Prostate gland (tissue), 2 donors: ENCODE results near the gene FAM184B.

Experiments used
- POLR2A ChIP-seq: fragments of 450-650 bp; IDR thresholded peaks from one replicate; pipeline ENCODE4 v1.6.1; 2016; ENCODE audit warnings: antibody characterized with exemption, mild to moderate bottlenecking
- POLR2AphosphoS5 ChIP-seq: sonication (generic); formaldehyde crosslinking; IDR thresholded peaks from one replicate; pipeline ENCODE4 v1.6.1; 2017; ENCODE audit warnings: antibody characterized with exemption
- TF ChIP-seq, protein P1 (sequence below), 4 experiments: fragments of 200-600 bp in 2 of 4; fragments of 450-650 bp in 2 of 4; sonication (generic) in 2 of 4; IDR thresholded peaks; 1 replicate in 3 of 4; 2 replicates in 1 of 4; pipeline ENCODE4 v1.5.1; 2016 to 2019; ENCODE audit warnings: antibody characterized with exemption in 4 of 4, mild to moderate bottlenecking in 2 of 4, moderate library complexity in 2 of 4

DNA sequence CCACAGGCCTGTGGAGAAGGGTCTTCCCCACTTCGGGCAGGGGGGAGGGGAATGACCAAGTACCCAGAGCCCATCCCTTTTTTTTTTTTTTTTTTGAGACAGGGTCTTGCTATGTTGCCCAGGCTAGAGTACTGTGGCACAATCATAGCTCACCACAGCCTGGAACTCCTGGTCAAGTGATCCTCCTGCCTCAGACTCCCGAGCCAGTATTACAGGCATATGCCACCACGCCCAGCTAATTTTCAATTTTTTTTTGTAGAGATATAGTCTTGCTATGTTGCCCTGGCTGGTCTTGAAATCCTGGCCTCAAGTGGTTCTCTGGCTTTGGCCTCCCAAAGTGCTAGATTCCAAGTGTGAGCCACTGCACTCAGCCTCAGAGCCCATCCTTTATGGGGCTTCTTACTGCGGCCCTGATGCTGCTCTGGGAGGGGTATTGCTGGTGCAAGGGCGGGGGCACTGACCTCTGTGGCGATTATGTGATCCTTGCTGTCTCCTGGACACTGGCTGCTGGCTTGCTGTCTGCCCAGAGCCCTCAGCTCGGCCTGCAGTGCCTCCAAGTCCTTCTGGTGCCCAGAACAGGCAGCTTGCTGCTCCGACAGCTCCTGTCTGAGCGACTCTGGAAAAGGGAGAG, 134.1 kb downstream of the FAM184B start:
- TF ChIP-seq, protein P1, sequence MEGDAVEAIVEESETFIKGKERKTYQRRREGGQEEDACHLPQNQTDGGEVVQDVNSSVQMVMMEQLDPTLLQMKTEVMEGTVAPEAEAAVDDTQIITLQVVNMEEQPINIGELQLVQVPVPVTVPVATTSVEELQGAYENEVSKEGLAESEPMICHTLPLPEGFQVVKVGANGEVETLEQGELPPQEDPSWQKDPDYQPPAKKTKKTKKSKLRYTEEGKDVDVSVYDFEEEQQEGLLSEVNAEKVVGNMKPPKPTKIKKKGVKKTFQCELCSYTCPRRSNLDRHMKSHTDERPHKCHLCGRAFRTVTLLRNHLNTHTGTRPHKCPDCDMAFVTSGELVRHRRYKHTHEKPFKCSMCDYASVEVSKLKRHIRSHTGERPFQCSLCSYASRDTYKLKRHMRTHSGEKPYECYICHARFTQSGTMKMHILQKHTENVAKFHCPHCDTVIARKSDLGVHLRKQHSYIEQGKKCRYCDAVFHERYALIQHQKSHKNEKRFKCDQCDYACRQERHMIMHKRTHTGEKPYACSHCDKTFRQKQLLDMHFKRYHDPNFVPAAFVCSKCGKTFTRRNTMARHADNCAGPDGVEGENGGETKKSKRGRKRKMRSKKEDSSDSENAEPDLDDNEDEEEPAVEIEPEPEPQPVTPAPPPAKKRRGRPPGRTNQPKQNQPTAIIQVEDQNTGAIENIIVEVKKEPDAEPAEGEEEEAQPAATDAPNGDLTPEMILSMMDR (IDR thresholded peaks at IDR 0.05), result no peak
- TF ChIP-seq POLR2AphosphoS5 (no peak), POLR2A (no peak)
